ENCODE results near the gene TM6SF1. TPM values are rescaled to one million over a fixed set of nuclear protein-coding genes. Genes with fewer than 3 reads are reported as not detected.
"Not testable (repeated sequence)": the region's sequence is repeated elsewhere in the genome, so short reads cannot be mapped to it uniquely, and the experiment has no call there.

Gene TM6SF1
- not detected for total RNA-seq

- no peak for DNase-seq
Observed at GRCh38 chr15:83106994-83107840, at the start of gene TM6SF1. TSS of gene TM6SF1 (plus strand) at chr15:83107645. CDS start at chr15:83107681, 36 bp downstream.

DNA sequence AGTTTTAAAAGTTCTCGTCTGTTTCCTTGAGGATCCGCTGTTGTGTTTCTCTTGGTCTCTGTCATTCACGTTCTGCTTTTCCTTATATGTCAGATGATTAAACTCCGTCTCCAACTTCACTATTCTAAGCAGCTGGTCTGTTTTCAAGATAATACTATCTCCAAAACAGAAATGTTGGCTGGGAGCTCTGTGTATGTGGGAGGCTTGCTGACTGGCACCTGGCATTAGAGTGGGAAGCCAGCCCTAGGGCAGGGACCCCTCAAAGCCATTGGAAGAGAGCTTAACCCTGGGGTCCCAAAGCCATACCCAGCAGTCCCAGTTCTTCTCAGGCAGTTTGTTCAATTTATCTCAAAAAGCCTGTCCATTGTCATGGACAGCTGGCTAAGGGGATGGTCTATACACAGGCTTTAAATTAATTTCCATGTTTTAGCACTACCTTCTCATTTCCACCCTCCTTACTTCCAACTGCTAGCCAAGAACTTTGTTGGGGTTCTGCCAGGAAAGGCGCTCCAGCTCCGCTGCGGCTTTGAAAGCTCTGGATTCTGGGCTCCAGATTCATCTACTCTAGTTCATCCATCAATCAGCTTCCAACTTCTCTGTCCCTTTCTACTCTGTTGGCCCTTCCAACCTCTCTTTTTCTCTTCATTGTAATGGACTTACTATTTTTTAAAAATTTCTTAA, 49.6 kb upstream of the TM6SF1 start:
- DNase-seq, result no peak

DNA sequence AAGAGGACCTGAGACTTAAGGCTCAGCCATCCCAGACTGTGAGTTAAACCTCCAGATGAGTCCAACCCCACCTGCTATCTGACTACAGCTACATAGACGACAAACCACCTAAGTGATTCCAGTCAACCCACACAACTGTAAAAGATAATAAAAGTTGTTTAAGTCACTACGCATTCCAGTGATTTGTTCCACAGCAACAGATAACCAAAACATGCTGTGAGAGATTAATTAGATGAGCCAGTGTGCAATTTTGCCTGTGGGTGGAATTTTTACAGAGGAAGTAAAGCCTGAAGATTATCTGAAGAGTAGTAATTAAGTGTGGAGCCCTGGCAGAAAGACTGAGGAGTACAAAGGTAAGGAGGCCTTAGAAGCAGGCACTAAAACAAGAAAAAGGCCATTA, 45.8 kb upstream of the TM6SF1 start:
- no peak for DNase-seq

DNA sequence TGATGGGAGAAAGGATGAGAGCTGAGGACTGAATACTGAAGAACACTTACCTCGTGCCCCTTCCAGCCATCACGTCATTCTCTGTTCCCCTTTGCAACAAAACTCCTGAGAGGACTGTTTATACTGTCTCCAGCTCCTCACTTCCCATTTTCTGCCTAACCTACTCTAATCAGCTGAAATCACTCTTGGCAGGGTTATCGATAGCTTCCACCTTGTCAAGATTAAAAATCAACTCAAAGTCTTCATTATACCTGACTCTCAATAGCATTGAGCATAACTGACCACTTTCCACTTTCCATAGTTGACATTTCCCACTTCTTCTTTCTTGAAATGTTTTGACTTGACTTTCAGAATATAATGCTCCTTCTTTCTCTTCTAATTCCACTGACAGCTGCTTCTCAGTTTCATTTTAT, 44.7 kb upstream of the TM6SF1 start:
- DNase-seq, result no peak

- DNase-seq, result no peak
Observed at GRCh38 chr15:83063551-83063950, 43.9 kb upstream of the TM6SF1 start.

DNA sequence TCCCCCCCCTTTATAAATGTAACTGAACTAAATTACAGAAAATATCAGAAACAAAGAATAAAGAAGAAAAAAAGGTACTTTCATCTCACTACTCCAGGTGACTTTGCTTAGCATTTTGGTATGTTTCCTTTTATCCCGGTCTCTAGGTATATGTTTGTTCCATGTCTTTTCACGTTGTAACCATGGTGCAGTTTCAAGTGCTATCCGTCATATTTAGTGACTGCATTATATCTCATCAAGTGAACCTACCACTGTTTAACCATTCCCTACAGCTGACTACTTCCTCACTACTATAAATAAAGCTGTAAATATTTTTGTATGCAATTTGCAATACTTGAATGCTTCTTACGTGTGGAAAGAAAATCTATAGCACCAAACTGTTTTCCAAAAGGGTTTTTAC, 42.6 kb upstream of the TM6SF1 start:
- no peak for DNase-seq

- DNase-seq, result no peak
Observed at GRCh38 chr15:83065431-83065830, 42.0 kb upstream of the TM6SF1 start.

- no peak for DNase-seq
Observed at GRCh38 chr15:83066034-83066733, 41.3 kb upstream of the TM6SF1 start.

GRCh38 chr15:83066734-83067637, 40.5 kb upstream of the TM6SF1 start, which contains the start of gene BTBD1:
TSS of gene BTBD1 (minus strand) at chr15:83067252. CDS start at chr15:83067151, 101 bp downstream.
- peak; percentile 66 for DNase-seq

DNA sequence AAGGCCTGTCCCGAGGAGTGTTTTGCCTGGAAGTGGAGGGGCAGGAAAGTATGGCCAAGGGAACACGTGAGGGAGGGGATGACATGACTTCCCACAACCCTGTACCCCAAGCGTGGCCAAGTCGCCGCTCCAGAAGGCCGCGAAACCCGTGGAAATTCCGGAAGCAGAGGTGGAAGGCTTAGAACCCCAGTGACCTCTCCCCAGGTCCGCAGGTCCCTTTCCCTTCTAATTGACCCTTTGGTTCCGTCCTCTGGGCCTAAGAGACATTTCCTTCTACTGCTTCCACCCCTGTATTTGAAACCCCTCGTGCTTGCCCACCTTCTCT, 39.8 kb upstream of the TM6SF1 start:
- DNase-seq, result no peak

GRCh38 chr15:83068054-83068453, 39.4 kb upstream of the TM6SF1 start:
- DNase-seq, result no peak

DNA sequence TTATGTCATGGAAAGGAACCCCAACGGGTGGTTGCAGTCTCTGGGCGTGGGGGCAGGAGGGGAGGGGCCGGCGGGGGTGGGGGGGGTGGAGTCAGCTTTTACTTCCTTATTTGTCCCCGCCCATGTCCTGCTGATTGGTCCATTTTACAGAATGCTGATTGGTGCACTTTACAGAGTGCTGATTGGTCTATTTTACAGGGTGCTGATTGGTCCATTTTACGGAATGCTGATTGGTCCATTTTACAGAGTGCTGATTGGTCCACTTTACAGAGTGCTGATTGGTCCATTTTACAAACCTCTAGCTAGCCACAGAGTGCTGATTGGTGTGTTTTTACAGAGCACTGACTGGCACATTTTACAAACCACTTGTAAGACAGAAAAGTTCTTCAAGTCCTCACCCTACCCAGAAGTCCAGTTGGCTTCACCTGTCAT, 38.2 kb upstream of the TM6SF1 start:
- peak; percentile 11 for DNase-seq

- no peak for DNase-seq
Observed at GRCh38 chr15:83077491-83078230, 29.8 kb upstream of the TM6SF1 start.

GRCh38 chr15:83078712-83079111, 28.7 kb upstream of the TM6SF1 start:
- DNase-seq, result no peak

- DNase-seq, result no peak
Observed at GRCh38 chr15:83081256-83082014, 26.0 kb upstream of the TM6SF1 start.

DNA sequence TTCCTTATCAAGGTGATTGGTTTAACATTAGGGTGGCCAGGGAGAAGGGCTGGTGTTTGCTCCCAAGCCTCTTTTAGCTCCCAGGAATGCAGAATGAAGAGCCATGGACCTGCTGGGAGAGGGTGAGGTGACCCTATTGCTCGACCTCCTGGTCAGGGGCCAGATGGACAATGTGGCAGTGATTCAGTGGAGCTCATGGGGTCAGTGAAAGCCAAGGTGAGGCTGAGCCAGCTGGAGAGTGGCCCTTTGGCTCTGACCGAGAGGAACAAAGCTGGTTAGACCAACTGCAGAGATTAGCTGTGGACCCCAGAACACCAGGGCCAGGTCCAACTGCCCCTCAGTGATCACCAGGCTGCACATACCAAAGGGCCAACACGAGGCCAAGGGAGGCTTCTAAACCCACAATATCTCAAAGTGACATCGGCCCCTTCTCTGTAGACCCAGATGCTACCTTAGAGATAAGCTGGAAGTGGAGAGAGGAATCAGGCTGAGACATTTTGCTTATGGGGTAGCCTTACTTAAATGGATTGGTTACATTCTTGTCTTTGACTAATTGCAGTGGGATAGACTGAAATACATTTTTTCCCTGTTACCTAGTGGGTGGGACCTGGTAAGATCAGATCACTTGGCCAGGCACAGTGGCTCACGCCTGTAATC, 24.6 kb upstream of the TM6SF1 start:
- DNase-seq, result no peak

- DNase-seq, result not testable (repeated sequence)
Observed at GRCh38 chr15:83085461-83085860, 22.0 kb upstream of the TM6SF1 start.

DNA sequence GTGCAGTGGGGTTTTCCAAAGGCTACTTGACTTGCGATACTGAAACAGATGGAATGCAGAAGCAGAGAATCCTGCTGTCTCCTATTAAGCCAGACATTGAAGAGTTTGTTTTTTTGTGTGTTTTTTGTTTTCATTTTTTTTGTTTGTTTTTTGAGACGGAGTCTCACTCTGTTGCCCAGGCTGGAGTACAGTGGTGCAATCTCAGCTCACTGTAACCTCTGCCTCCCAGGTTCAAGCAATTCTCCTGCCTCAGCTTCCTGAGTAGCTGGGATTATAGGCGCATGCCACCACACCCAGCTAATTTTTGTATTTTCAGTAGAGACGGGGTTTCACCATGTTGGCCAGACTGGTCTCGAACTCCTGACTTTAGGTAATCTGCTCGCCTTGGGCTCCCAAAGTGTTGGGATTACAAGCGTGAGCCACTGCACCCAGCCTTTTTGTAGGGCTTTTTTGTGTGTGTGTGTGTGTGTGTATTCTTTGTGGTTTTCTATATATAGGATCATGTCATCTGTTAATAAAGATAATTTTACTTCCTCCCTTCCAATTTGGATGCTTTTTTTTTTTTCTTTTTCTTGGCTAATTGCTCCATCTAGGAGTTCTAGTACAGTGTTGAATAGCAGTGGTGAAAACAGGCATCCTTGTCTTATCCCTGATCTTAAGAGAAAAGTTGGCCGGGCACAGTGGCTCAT, 21.4 kb upstream of the TM6SF1 start:
- DNase-seq, result not testable (repeated sequence)

DNA sequence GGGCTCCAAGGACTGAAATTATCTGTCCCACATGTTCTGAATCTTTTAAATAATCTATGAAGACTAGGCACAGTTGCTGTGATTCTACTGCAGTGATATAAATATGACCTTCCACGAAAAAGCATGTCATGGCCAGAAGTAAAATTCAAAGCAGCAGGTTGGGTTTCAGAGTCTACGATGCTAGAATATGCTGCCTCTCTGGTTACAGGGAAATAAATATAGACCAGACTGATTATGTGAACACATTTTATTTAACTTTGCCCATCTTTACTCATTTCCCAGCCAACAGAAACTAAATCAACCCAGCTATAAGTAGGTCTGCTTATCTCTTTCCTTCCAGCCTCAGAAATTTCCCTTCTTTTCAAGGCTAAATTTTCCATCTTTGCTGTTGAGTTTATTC, 19.9 kb upstream of the TM6SF1 start:
- no peak for DNase-seq

DNA sequence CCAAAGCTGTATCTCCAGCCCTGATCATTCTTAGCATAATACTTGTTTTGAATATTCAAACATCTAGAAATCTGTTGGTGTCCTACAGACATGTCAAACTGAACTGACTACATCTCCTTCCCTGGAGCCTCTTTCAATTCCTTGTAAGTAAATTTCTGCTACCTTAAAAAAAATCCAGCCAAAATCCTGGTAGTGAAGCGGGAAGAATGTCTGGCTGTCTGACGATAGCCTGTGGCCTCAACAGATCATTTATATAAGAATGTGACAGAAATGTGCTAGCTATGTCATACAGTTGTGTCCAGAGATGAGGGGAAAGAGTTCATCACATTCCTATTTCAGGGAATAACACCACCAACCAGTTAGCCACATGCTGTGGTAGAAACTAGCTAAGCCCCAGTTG, 18.6 kb upstream of the TM6SF1 start:
- no peak for DNase-seq

Data from effector CD4-positive, alpha-beta T cell (primary cell).